GM12891 (cell line): ENCODE data around the gene STX19.

Experiments used
- DNase-seq: peaks from one replicate; pipeline ENCODE4 v3.0.0; 2011; ENCODE audit warnings: low spot score; ENCODE audit not compliant: insufficient read length
- FAIRE-seq: peaks from 2 replicates; lab custom pipeline; 2011; peaks lifted over from hg19 to GRCh38; lab: Jason Lieb, UNC
- PAX5 ChIP-seq: IDR thresholded peaks from 2 replicates; pipeline ENCODE4 v1.6.1; 2011; ENCODE audit warnings: low read length, moderate library complexity, mild to moderate bottlenecking; ENCODE audit not compliant: insufficient read depth, severe bottlenecking
- POLR2A ChIP-seq: IDR thresholded peaks from 2 replicates; pipeline ENCODE4 v1.6.1; 2011; ENCODE audit warnings: low read depth, low read length, control low read depth
- POLR2AphosphoS5 ChIP-seq: IDR thresholded peaks from 2 replicates; pipeline ENCODE4 v1.6.1; 2011; ENCODE audit warnings: low read depth, low read length, control low read depth
- POU2F2 ChIP-seq: IDR thresholded peaks from 2 replicates; pipeline ENCODE4 v1.6.1; 2011; ENCODE audit warnings: low read depth, mild to moderate bottlenecking, control low read depth, low read length, moderate library complexity
- SPI1 ChIP-seq: IDR thresholded peaks from 2 replicates; pipeline ENCODE4 v1.6.1; 2011; ENCODE audit warnings: low read depth, low read length, control low read depth
- TAF1 ChIP-seq: IDR thresholded peaks from 2 replicates; pipeline ENCODE4 v1.6.1; 2011; ENCODE audit warnings: low read depth, low read length, control low read depth

Gene STX19

GRCh38 chr3:94036909-94037507 lies 8.6 kb upstream of the STX19 start:
- FAIRE-seq = no peak
- DNase-seq = peak; percentile 0

DNA sequence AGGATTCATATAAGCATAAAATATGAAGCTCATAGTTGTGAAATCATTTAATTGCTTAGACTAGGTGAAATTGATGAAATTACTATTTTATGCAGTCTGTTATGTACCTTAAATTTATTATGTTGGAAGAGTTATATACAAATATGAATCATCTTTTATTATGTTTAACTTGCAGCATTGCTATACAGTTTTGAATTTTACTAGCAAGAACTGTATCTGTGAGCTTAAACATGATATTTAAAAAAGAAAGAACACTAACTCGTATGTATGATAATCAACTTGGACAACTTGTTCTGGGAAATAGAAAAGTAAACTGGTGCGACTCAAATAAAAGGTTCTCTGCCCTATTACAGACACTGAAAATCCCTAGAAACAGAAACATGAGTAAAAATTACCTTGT lies 1.8 kb downstream of the STX19 start:
- DNase-seq (no peak), FAIRE-seq (no peak)
- TF ChIP-seq SPI1 = no peak
- TF ChIP-seq POLR2AphosphoS5 = no peak
- no peak for TF ChIP-seq POLR2A
- no peak for TF ChIP-seq PAX5
- TF ChIP-seq TAF1 = no peak
- TF ChIP-seq POU2F2 = no peak

More at GRCh38 chr3:94036909-94037507, 8.6 kb upstream of the STX19 start:
- no peak for TF ChIP-seq PAX5
- no peak for TF ChIP-seq POLR2A
- no peak for TF ChIP-seq TAF1
- TF ChIP-seq POLR2AphosphoS5 = no peak
- no peak for TF ChIP-seq POU2F2
- no peak for TF ChIP-seq SPI1

GRCh38 chr3:94024385-94024784 lies 4.0 kb downstream of the STX19 start:
- DNase-seq = no peak
- TF ChIP-seq POLR2A (no peak), POU2F2 (no peak), SPI1 (no peak), POLR2AphosphoS5 (no peak), TAF1 (no peak), PAX5 (no peak)
- no peak for FAIRE-seq

GRCh38 chr3:94020293-94020692 lies 8.1 kb downstream of the STX19 start:
- FAIRE-seq = no peak
- no peak for TF ChIP-seq POLR2AphosphoS5
- TF ChIP-seq TAF1 = no peak
- no peak for TF ChIP-seq PAX5
- no peak for TF ChIP-seq SPI1
- no peak for TF ChIP-seq POU2F2

DNA sequence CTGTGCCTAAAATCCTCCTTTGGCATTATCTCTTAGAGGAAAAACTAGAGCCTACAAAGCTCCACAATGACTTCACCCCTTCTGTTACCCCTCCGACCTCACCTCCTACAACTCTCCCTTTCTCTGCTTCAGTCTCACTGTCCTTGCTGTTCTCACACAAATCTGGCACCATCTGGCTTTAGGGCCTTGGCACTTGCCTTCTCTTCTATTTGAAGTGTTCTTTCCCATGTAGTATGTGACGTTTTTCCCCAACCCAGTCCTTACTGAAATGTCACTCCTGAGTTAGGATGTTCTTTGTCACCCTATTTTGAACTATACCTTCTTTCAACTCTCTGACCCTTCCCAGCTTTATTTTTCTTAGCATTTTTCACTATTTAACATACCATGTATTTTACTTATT lies 8.7 kb downstream of the STX19 start:
- FAIRE-seq = no peak
- TF ChIP-seq PAX5 (no peak), POLR2AphosphoS5 (no peak), SPI1 (no peak), POLR2A (no peak), TAF1 (no peak), POU2F2 (no peak)
- DNase-seq = no peak

More at GRCh38 chr3:94020293-94020692, 8.1 kb downstream of the STX19 start:
- DNase-seq = no peak

GRCh38 chr3:94015025-94015424 lies 13.4 kb downstream of the STX19 start:
- no peak for FAIRE-seq
- DNase-seq = no peak
- TF ChIP-seq SPI1 (no peak), PAX5 (no peak), POLR2AphosphoS5 (no peak), POU2F2 (no peak), TAF1 (no peak)

GRCh38 chr3:94012185-94012584 lies 16.2 kb downstream of the STX19 start:
- DNase-seq (no peak), FAIRE-seq (no peak)
- TF ChIP-seq SPI1 (no peak), POU2F2 (no peak), TAF1 (no peak), POLR2AphosphoS5 (no peak), POLR2A (no peak)

DNA sequence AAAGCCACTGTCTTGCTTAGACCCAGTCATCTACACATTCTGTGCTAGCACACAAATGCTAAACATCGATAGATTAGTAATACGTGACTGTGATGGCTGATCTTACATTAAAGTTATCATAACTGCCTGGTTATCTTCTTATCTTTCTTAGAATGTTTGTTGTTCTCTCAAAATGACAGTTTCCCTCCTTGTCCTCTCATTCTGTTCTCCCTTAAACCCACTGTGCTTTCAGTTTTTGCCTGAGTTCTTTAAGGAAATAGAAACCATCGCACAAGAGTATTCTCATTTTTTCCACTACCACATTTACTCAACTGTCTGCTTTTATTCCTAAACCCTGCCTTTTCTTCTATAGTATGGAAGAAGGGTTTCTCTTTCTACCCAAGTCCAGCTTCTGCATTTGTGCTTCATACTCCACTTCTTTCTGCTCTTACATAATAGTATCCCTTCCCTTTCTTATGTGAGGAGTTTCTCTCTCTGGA lies 17.1 kb downstream of the STX19 start:
- TF ChIP-seq PAX5 (no peak), POU2F2 (no peak), TAF1 (no peak), POLR2A (no peak), POLR2AphosphoS5 (no peak), SPI1 (no peak)
- no peak for DNase-seq
- FAIRE-seq = no peak

GRCh38 chr3:94009608-94010007 lies 18.8 kb downstream of the STX19 start:
- no peak for FAIRE-seq
- no peak for DNase-seq

DNA sequence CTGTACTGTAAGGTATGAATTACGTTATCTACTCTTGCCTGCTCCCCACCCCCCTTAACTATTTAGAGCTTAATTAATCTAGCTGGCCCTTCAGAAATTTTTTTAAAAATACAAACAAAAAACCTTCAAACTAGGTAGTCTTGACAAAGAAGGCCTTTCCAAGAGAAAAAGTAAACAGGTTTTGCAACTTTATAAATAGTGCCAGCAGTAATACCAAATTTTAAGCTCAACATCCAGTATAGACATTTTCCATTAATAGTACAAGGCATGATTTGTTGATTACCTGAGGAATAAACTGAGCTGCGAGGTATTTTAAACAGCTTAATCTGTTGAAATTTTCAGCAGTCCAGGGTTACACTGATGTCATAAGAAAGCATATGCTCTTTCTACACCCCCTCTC lies 20.1 kb downstream of the STX19 start:
- no peak for DNase-seq
- FAIRE-seq = no peak
- TF ChIP-seq POU2F2 = no peak
- TF ChIP-seq PAX5 = no peak
- no peak for TF ChIP-seq POLR2AphosphoS5
- no peak for TF ChIP-seq POLR2A
- TF ChIP-seq TAF1 = no peak
- TF ChIP-seq SPI1 = no peak

More at GRCh38 chr3:94009608-94010007, 18.8 kb downstream of the STX19 start:
- TF ChIP-seq PAX5 = no peak
- no peak for TF ChIP-seq POLR2AphosphoS5
- TF ChIP-seq POLR2A = no peak
- TF ChIP-seq POU2F2 = no peak
- TF ChIP-seq SPI1 = no peak
- no peak for TF ChIP-seq TAF1

DNA sequence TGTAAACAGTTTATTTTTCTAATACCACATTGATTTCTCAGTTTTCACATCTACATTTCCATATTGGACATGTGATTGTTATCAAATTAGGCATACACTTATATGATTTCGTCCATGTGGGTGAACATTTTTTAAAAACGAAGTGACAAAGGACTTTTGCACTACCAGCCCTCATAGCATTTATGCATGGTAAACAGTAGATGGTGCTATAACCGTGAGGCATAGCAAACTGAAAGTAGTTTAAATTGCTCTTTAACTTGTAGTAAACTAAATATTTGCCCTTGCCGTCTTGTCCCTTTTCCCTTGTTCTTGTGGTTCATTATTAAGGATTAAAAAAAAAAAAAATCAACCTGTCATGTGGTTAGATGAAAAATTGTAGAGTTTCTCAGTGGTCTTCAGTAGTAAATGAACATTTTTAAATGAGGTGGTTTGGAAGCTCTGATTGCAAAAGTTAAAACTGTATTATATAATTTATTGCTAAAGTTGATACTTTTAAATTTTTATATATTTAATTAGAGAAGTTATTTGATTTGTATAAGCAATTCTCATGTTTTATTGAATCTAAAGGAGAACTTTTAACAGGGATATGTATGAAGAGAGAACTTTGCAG lies 24.0 kb downstream of the STX19 start:
- peak; percentile 1 for DNase-seq
- TF ChIP-seq TAF1 = no peak
- peak; percentile 94 for FAIRE-seq
